Cardiac muscle cell (in vitro differentiated cells and primary cell): ENCODE data around the gene SMIM44. TPM values are rescaled to one million over a fixed set of nuclear protein-coding genes. Genes with fewer than 3 reads are reported as not detected.
"Not testable (repeated sequence)": the region's sequence is repeated elsewhere in the genome, so short reads cannot be mapped to it uniquely, and the experiment has no call there.

Experiments
- DNase-seq, 2 donors: peaks; one replicate each; pipeline versions ENCODE4 v3.0.0 to v3.0.0-alpha.2; 2010 to 2017; ENCODE audit warnings: low read depth in 1 of 2, low spot score in 1 of 2
- H3K27ac ChIP-seq: fragments of 200-600 bp; sonication (generic); 2 replicates; pipeline ENCODE4 v1.5.1; 2016
- H3K27me3 ChIP-seq: fragments of 200-600 bp; sonication (generic); 2 replicates; pipeline ENCODE4 v1.6.0; 2016; ENCODE audit warnings: control low read depth
- H3K36me3 ChIP-seq: fragments of 200-600 bp; sonication (generic); 2 replicates; pipeline ENCODE4 v1.5.1; 2016; ENCODE audit warnings: control low read depth
- H3K4me1 ChIP-seq: fragments of 200-600 bp; sonication (generic); 2 replicates; pipeline ENCODE4 v1.8.1; 2017; ENCODE audit warnings: low read depth, mild to moderate bottlenecking, mixed run types
- H3K4me3 ChIP-seq: fragments of 200-600 bp; sonication (generic); 2 replicates; pipeline ENCODE4 v1.5.1; 2016; ENCODE audit warnings: mild to moderate bottlenecking
- H3K9me3 ChIP-seq: fragments of 200-600 bp; sonication (generic); 2 replicates; pipeline ENCODE4 v1.5.1; 2017; ENCODE audit warnings: low read depth, mild to moderate bottlenecking, control low read depth
- CTCF ChIP-seq: IDR thresholded peaks from 2 replicates; pipeline ENCODE4 v1.5.1; 2012; ENCODE audit warnings: low read depth, mild to moderate bottlenecking, low read length
- polyA plus RNA-seq: library from polyadenylated mRNA; unstranded; fragments of >200 nt; fragmentation: Nextera tagmentation; extraction: Ambion mirVana; gene quantifications from 2 replicates; pipeline ENCODE4 v1.2.1, GENCODE V29; 2016
- total RNA-seq: library from RNA; depleted of rRNA; stranded (reverse); fragments of >200 nt; gene quantifications from 2 replicates; pipeline ENCODE4 v1.2.3, GENCODE V29; 2016

SMIM44 gene
- total and polyA plus RNA-seq, 2 experiments from 2014 or later: not detected

- H3K4me3 ChIP-seq: no peak overlapping the region
- H3K9me3 ChIP-seq: no peaks in the 10 kb centered on the region
- H3K36me3 ChIP-seq: no peaks in the 10 kb centered on the region
- DNase-seq: no peak
- H3K4me1 ChIP-seq: no peaks in the 10 kb centered on the region
- TF ChIP-seq CTCF: no peak
- no peaks in the 10 kb centered on the region for H3K27me3 ChIP-seq
- H3K27ac ChIP-seq: no peak overlapping the region
These were observed 28.4 kb upstream of the SMIM44 start for GRCh38 chr19:3511506-3512251.

GRCh38 chr19:3510727-3511126 lies 27.5 kb upstream of the SMIM44 start:
- Histone ChIP-seq H3K27ac (no peak overlapping the region), H3K36me3 (no peaks in the 10 kb centered on the region), H3K27me3 (no peaks in the 10 kb centered on the region), H3K9me3 (no peaks in the 10 kb centered on the region), H3K4me3 (no peak overlapping the region), H3K4me1 (no peaks in the 10 kb centered on the region)
- no peak for TF ChIP-seq CTCF
- no peak for DNase-seq

GRCh38 chr19:3509566-3509989 lies 26.3 kb upstream of the SMIM44 start:
- H3K4me1 ChIP-seq: no peaks in the 10 kb centered on the region
- DNase-seq: no peak

GRCh38 chr19:3508771-3509535 lies 25.7 kb upstream of the SMIM44 start:
- no peak for TF ChIP-seq CTCF
- no peaks in the 10 kb centered on the region for H3K4me1 ChIP-seq
- no peaks in the 10 kb centered on the region for H3K27me3 ChIP-seq
- H3K36me3 ChIP-seq: no peaks in the 10 kb centered on the region
- no peaks in the 10 kb centered on the region for H3K9me3 ChIP-seq
- H3K27ac ChIP-seq: no peak overlapping the region
- H3K4me3 ChIP-seq: no peak overlapping the region
- no peak for DNase-seq

More at GRCh38 chr19:3509566-3509989, 26.3 kb upstream of the SMIM44 start:
- no peaks in the 10 kb centered on the region for H3K36me3 ChIP-seq
- H3K27ac ChIP-seq: no peak overlapping the region
- no peaks in the 10 kb centered on the region for H3K27me3 ChIP-seq
- no peak overlapping the region for H3K4me3 ChIP-seq
- H3K9me3 ChIP-seq: no peaks in the 10 kb centered on the region
- TF ChIP-seq CTCF: no peak

GRCh38 chr19:3508121-3508661 lies 24.9 kb upstream of the SMIM44 start:
- H3K36me3 ChIP-seq, H3K27me3 ChIP-seq, DNase-seq, H3K4me3 ChIP-seq, H3K27ac ChIP-seq, H3K9me3 ChIP-seq, H3K4me1 ChIP-seq: not testable (repeated sequence)
